Vagina (tissue), 2 donors: Measurements from ENCODE around the gene ZNF613.

ENCODE experiments used
- POLR2A ChIP-seq, 2 donors: fragments of 450-650 bp; IDR thresholded peaks; one replicate each; pipeline ENCODE4 v1.6.1; 2017; ENCODE audit warnings: antibody characterized with exemption in 2 of 2, mild to moderate bottlenecking in 2 of 2, moderate library complexity in 2 of 2
- POLR2AphosphoS5 ChIP-seq, 2 donors: sonication (generic); formaldehyde crosslinking; IDR thresholded peaks; one replicate each; pipeline ENCODE4 v1.9.0; 2017; ENCODE audit warnings: antibody characterized with exemption in 2 of 2, mild to moderate bottlenecking in 2 of 2, low read depth in 1 of 2; ENCODE audit not compliant: insufficient read depth in 1 of 2
- TF ChIP-seq, protein P1 (sequence below), 3 experiments: fragments of 450-650 bp in 2 of 3; fragments of 200-600 bp in 1 of 3; sonication (generic) in 1 of 3; IDR thresholded peaks; one replicate each; pipeline ENCODE4 v1.5.1; 2017 to 2019; ENCODE audit warnings: antibody characterized with exemption in 3 of 3, mild to moderate bottlenecking in 2 of 3, moderate library complexity in 2 of 3

GRCh38 chr19:51904331-51905165 lies 22.7 kb upstream of the ZNF613 start, which contains the start of gene ZNF649:
- TF ChIP-seq, protein P1, sequence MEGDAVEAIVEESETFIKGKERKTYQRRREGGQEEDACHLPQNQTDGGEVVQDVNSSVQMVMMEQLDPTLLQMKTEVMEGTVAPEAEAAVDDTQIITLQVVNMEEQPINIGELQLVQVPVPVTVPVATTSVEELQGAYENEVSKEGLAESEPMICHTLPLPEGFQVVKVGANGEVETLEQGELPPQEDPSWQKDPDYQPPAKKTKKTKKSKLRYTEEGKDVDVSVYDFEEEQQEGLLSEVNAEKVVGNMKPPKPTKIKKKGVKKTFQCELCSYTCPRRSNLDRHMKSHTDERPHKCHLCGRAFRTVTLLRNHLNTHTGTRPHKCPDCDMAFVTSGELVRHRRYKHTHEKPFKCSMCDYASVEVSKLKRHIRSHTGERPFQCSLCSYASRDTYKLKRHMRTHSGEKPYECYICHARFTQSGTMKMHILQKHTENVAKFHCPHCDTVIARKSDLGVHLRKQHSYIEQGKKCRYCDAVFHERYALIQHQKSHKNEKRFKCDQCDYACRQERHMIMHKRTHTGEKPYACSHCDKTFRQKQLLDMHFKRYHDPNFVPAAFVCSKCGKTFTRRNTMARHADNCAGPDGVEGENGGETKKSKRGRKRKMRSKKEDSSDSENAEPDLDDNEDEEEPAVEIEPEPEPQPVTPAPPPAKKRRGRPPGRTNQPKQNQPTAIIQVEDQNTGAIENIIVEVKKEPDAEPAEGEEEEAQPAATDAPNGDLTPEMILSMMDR (IDR thresholded peaks at IDR 0.05): no peak
- no peak for TF ChIP-seq POLR2A (IDR thresholded peaks at IDR 0.05)
- TF ChIP-seq POLR2AphosphoS5 (IDR thresholded peaks at IDR 0.05; ENCODE audit: insufficient read depth in 1 of 2, low read depth in 1 of 2): peak; percentile 73 to 74
